ENCODE measurements around the gene SLCO3A1.
A peak's percentile ranks its signal among the peaks of the same experiment; 100 is the strongest.

SLCO3A1 gene

GRCh38 chr15:92159906-92160841 lies 306.7 kb downstream of the SLCO3A1 start:
- no peaks in the 10 kb centered on the region for H3K27me3 ChIP-seq (ENCODE audit: insufficient read depth, low read length)
- no peak overlapping the region for H2AFZ ChIP-seq (ENCODE audit: insufficient read depth, low read length, poor library complexity)
- no peak overlapping the region for H4K12ac ChIP-seq (ENCODE audit: low read depth, low read length)
- H3K4ac ChIP-seq (ENCODE audit: low read depth, low read length) = no peak overlapping the region
- no peak overlapping the region for H3K4me2 ChIP-seq (ENCODE audit: low read length)
- H3K36me3 ChIP-seq (ENCODE audit: control insufficient read depth in 1 of 2, insufficient read depth in 2 of 2, low read length in 2 of 2) = no peaks in the 10 kb centered on the region
- H2BK5ac ChIP-seq (ENCODE audit: low read depth, low read length, poor library complexity) = no peak overlapping the region
- H3K14ac ChIP-seq (ENCODE audit: low read length) = no peak overlapping the region
- H2BK120ac ChIP-seq (ENCODE audit: insufficient read depth, low read length, poor library complexity) = no peak overlapping the region
- no peaks in the 10 kb centered on the region for H3K79me2 ChIP-seq (ENCODE audit: control insufficient read depth, insufficient read depth, low read length, poor library complexity)
- H3K4me3 ChIP-seq (ENCODE audit: low read depth, low read length) = no peak overlapping the region
- WGBS (ENCODE audit: extremely low coverage, insufficient coverage, insufficient read length) = no CpG with 5 or more reads among the region's 15 CpGs
- H2AK5ac ChIP-seq (ENCODE audit: low read length) = no peak overlapping the region
- H2BK12ac ChIP-seq (ENCODE audit: low read length) = no peak overlapping the region
- no peak overlapping the region for H4K91ac ChIP-seq (ENCODE audit: low read depth, low read length)
- H4K8ac ChIP-seq (ENCODE audit: low read depth, low read length) = no peak overlapping the region
- H3K9ac ChIP-seq (ENCODE audit: low read length) = no peak overlapping the region
- H3K4me1 ChIP-seq (ENCODE audit: control insufficient read depth in 1 of 2, insufficient read depth in 2 of 2, low read length in 2 of 2) = peaks cover 6 to 11% of the 10 kb centered on the region in 2 experiments
- no peaks in the 10 kb centered on the region for H3K9me3 ChIP-seq (ENCODE audit: insufficient read depth, low read depth, low read length)
- H3K23ac ChIP-seq (ENCODE audit: low read length) = no peak overlapping the region
- no peak overlapping the region for H3K18ac ChIP-seq (ENCODE audit: low read length)
- H3K79me1 ChIP-seq (ENCODE audit: low read length) = peaks cover 2% of the 10 kb centered on the region
- no peak overlapping the region for H3K27ac ChIP-seq (ENCODE audit: low read depth, low read length)
- no peak for DNase-seq

- Histone ChIP-seq H3K79me1 (ENCODE audit: low read length) (peaks cover 4% of the 10 kb centered on the region), H3K27ac (ENCODE audit: low read depth, low read length) (no peak overlapping the region), H4K8ac (ENCODE audit: low read depth, low read length) (no peak overlapping the region), H3K23ac (ENCODE audit: low read length) (no peak overlapping the region), H3K4me3 (ENCODE audit: low read depth, low read length) (no peak overlapping the region), H2BK12ac (ENCODE audit: low read length) (no peak overlapping the region), H3K9me3 (ENCODE audit: insufficient read depth, low read depth, low read length) (no peaks in the 10 kb centered on the region), H3K9ac (ENCODE audit: low read length) (no peak overlapping the region), H2BK5ac (ENCODE audit: low read depth, low read length, poor library complexity) (no peak overlapping the region), H2AFZ (ENCODE audit: insufficient read depth, low read length, poor library complexity) (no peak overlapping the region), H3K4ac (ENCODE audit: low read depth, low read length) (no peak overlapping the region), H4K12ac (ENCODE audit: low read depth, low read length) (no peak overlapping the region), H2BK120ac (ENCODE audit: insufficient read depth, low read length, poor library complexity) (no peak overlapping the region), H3K18ac (ENCODE audit: low read length) (no peak overlapping the region), H3K79me2 (ENCODE audit: control insufficient read depth, insufficient read depth, low read length, poor library complexity) (no peaks in the 10 kb centered on the region), H4K91ac (ENCODE audit: low read depth, low read length) (no peak overlapping the region), H3K4me1 (ENCODE audit: control insufficient read depth in 1 of 2, insufficient read depth in 2 of 2, low read length in 2 of 2) (peaks cover 8 to 12% of the 10 kb centered on the region in 2 experiments), H3K27me3 (ENCODE audit: insufficient read depth, low read length) (no peaks in the 10 kb centered on the region), H3K36me3 (ENCODE audit: control insufficient read depth in 1 of 2, insufficient read depth in 2 of 2, low read length in 2 of 2) (no peaks in the 10 kb centered on the region), H3K14ac (ENCODE audit: low read length) (no peak overlapping the region), H3K4me2 (ENCODE audit: low read length) (no peak overlapping the region), H2AK5ac (ENCODE audit: low read length) (no peak overlapping the region)
- DNase-seq = no peak
- WGBS (ENCODE audit: extremely low coverage, insufficient coverage, insufficient read length) = no CpG with 5 or more reads among the region's 6 CpGs
These were observed 307.6 kb downstream of the SLCO3A1 start for GRCh38 chr15:92161039-92161670.

- H3K27me3 ChIP-seq (ENCODE audit: insufficient read depth, low read length) = no peaks in the 10 kb centered on the region
- H3K79me2 ChIP-seq (ENCODE audit: control insufficient read depth, insufficient read depth, low read length, poor library complexity) = no peaks in the 10 kb centered on the region
- no peak overlapping the region for H3K4ac ChIP-seq (ENCODE audit: low read depth, low read length)
- no peak overlapping the region for H3K9ac ChIP-seq (ENCODE audit: low read length)
- no peak for DNase-seq
- no peak overlapping the region for H3K4me2 ChIP-seq (ENCODE audit: low read length)
- H3K27ac ChIP-seq (ENCODE audit: low read depth, low read length) = no peak overlapping the region
- no peak overlapping the region for H2BK120ac ChIP-seq (ENCODE audit: insufficient read depth, low read length, poor library complexity)
- H3K9me3 ChIP-seq (ENCODE audit: insufficient read depth, low read depth, low read length) = no peaks in the 10 kb centered on the region
- no peak overlapping the region for H3K14ac ChIP-seq (ENCODE audit: low read length)
- H3K79me1 ChIP-seq (ENCODE audit: low read length) = peaks cover 5% of the 10 kb centered on the region
- H3K23ac ChIP-seq (ENCODE audit: low read length) = no peak overlapping the region
- no peak overlapping the region for H3K4me3 ChIP-seq (ENCODE audit: low read depth, low read length)
- no peak overlapping the region for H4K8ac ChIP-seq (ENCODE audit: low read depth, low read length)
- no peak overlapping the region for H2BK5ac ChIP-seq (ENCODE audit: low read depth, low read length, poor library complexity)
- H2BK12ac ChIP-seq (ENCODE audit: low read length) = no peak overlapping the region
- peaks cover 15 to 18% of the 10 kb centered on the region in 2 experiments for H3K4me1 ChIP-seq (ENCODE audit: control insufficient read depth in 1 of 2, insufficient read depth in 2 of 2, low read length in 2 of 2)
- H2AFZ ChIP-seq (ENCODE audit: insufficient read depth, low read length, poor library complexity) = no peak overlapping the region
- no peak overlapping the region for H3K18ac ChIP-seq (ENCODE audit: low read length)
- H4K12ac ChIP-seq (ENCODE audit: low read depth, low read length) = no peak overlapping the region
- no CpG with 5 or more reads among the region's 17 CpGs for WGBS (ENCODE audit: extremely low coverage, insufficient coverage, insufficient read length)
- H2AK5ac ChIP-seq (ENCODE audit: low read length) = no peak overlapping the region
- no peaks in the 10 kb centered on the region for H3K36me3 ChIP-seq (ENCODE audit: control insufficient read depth in 1 of 2, insufficient read depth in 2 of 2, low read length in 2 of 2)
- H4K91ac ChIP-seq (ENCODE audit: low read depth, low read length) = no peak overlapping the region
These were observed 309.1 kb downstream of the SLCO3A1 start for GRCh38 chr15:92162657-92163056.

- Histone ChIP-seq H2AK5ac (ENCODE audit: low read length) (no peak overlapping the region), H4K12ac (ENCODE audit: low read depth, low read length) (no peak overlapping the region), H3K27me3 (ENCODE audit: insufficient read depth, low read length) (no peaks in the 10 kb centered on the region), H3K18ac (ENCODE audit: low read length) (peak overlapping the region; percentile 64), H2BK12ac (ENCODE audit: low read length) (peak overlapping the region; percentile 88), H3K14ac (ENCODE audit: low read length) (peak overlapping the region; percentile 57), H2BK5ac (ENCODE audit: low read depth, low read length, poor library complexity) (no peak overlapping the region), H4K8ac (ENCODE audit: low read depth, low read length) (peak overlapping the region; percentile 70), H3K4me1 (ENCODE audit: control insufficient read depth in 1 of 2, insufficient read depth in 2 of 2, low read length in 2 of 2) (peaks cover 15 to 18% of the 10 kb centered on the region in 2 experiments), H3K4me2 (ENCODE audit: low read length) (no peak overlapping the region), H3K27ac (ENCODE audit: low read depth, low read length) (no peak overlapping the region), H3K9me3 (ENCODE audit: insufficient read depth, low read depth, low read length) (no peaks in the 10 kb centered on the region), H3K36me3 (ENCODE audit: control insufficient read depth in 1 of 2, insufficient read depth in 2 of 2, low read length in 2 of 2) (no peaks in the 10 kb centered on the region), H2BK120ac (ENCODE audit: insufficient read depth, low read length, poor library complexity) (peak overlapping the region; percentile 58), H2AFZ (ENCODE audit: insufficient read depth, low read length, poor library complexity) (no peak overlapping the region), H3K23ac (ENCODE audit: low read length) (no peak overlapping the region), H3K9ac (ENCODE audit: low read length) (no peak overlapping the region), H3K4me3 (ENCODE audit: low read depth, low read length) (no peak overlapping the region), H3K79me2 (ENCODE audit: control insufficient read depth, insufficient read depth, low read length, poor library complexity) (no peaks in the 10 kb centered on the region), H4K91ac (ENCODE audit: low read depth, low read length) (no peak overlapping the region), H3K79me1 (ENCODE audit: low read length) (peaks cover 5% of the 10 kb centered on the region), H3K4ac (ENCODE audit: low read depth, low read length) (peak overlapping the region; percentile 64)
- no peak for DNase-seq
- WGBS (ENCODE audit: extremely low coverage, insufficient coverage, insufficient read length) = no CpG with 5 or more reads among the region's 10 CpGs
These were observed 310.1 kb downstream of the SLCO3A1 start for GRCh38 chr15:92163641-92164040.
